Kidney (tissue), 14 donors: ENCODE data around the gene TNRC6C. TPM values are rescaled to one million over a fixed set of nuclear protein-coding genes. Genes with fewer than 3 reads are reported as not detected.

ENCODE experiments used
- DNase-seq, 5 donors: peaks; one replicate each; pipeline ENCODE4 v3.0.0-alpha.2; 2013 to 2020
- FAIRE-seq: peaks from 2 replicates; lab custom pipeline; 2012; peaks lifted over from hg19 to GRCh38; lab: Jason Lieb, UNC
- H3K27ac ChIP-seq, 2 donors: one replicate each; pipeline ENCODE4 v1.7.0; 2013; ENCODE audit warnings: low read depth in 2 of 2, low read length in 2 of 2, inconsistent platforms in 1 of 2
- H3K27me3 ChIP-seq: one replicate; pipeline ENCODE4 v1.7.1; 2013; ENCODE audit warnings: low read length, inconsistent platforms; ENCODE audit not compliant: control insufficient read depth, insufficient read depth
- H3K36me3 ChIP-seq, 3 donors: one replicate each; pipeline versions ENCODE4 v1.7.0 to v1.7.1; 2013; ENCODE audit warnings: low read length in 3 of 3, control low read depth in 1 of 3, inconsistent platforms in 1 of 3; ENCODE audit not compliant: insufficient read depth in 3 of 3, control insufficient read depth in 2 of 3
- H3K4me1 ChIP-seq, 3 donors: one replicate each; pipeline versions ENCODE4 v1.7.0 to v1.7.1; 2013; ENCODE audit warnings: low read length in 3 of 3, inconsistent platforms in 1 of 3, low read depth in 1 of 3; ENCODE audit not compliant: control insufficient read depth in 2 of 3, insufficient read depth in 2 of 3
- H3K4me3 ChIP-seq, 3 donors: one replicate each; pipeline versions ENCODE4 v1.7.0 to v1.8.1; 2013; ENCODE audit warnings: low read length in 3 of 3, control low read depth in 1 of 3, inconsistent platforms in 1 of 3
- H3K9ac ChIP-seq, 3 donors: one replicate each; pipeline versions ENCODE4 v1.7.0 to v1.7.1; 2013; ENCODE audit warnings: low read length in 3 of 3, control low read depth in 1 of 3, inconsistent platforms in 1 of 3
- H3K9me3 ChIP-seq, 3 donors: one replicate each; pipeline versions ENCODE4 v1.7.0 to v1.7.1; 2013; ENCODE audit warnings: low read length in 3 of 3, control low read depth in 1 of 3, inconsistent platforms in 1 of 3; ENCODE audit not compliant: control insufficient read depth in 2 of 3, insufficient read depth in 1 of 3
- intact Hi-C: fragments of 100-400 bp; cut with DNase I; formaldehyde crosslinking; loops from one replicate; pipeline ENCODE4 v1.11.1; 2022
- polyA plus RNA-seq: library from polyadenylated mRNA; stranded (reverse); fragments of 350-450 nt; fragmentation: Illumina TruSeq; extraction: RNeasy Lipid Tissue Mini Kit (QIAGEN cat#74804); gene quantifications from one replicate; pipeline ENCODE4 v1.2.3, GENCODE V29; 2014; ENCODE audit warnings: low read depth, low replicate concordance; ENCODE audit not compliant: insufficient read depth
- total RNA-seq: library from RNA; stranded (reverse); fragmentation: NEBNext Ultra II Directional; extraction: Animal tissue kit (Norgen Biotek cat#: 25700); gene quantifications from one replicate; pipeline ENCODE4 v1.2.1, GENCODE V29; 2021
- TF ChIP-seq, protein P1 (sequence below): IDR thresholded peaks from 3 replicates; pipeline ENCODE4 v1.5.1; 2012; ENCODE audit warnings: mild to moderate bottlenecking, moderate library complexity, borderline replicate concordance; ENCODE audit not compliant: insufficient read depth; ENCODE audit errors: extremely low read depth
- donor health status: control.
- donor health status: control.
- donor health status: control.
- donor health status: control.
- donor health status: control.
- donor health status: DM: yes; HTN: yes; CAD: no.
- donor health status: Normal renal cell carcinoma (clear cell type).

The TNRC6C gene
- total and polyA plus RNA-seq, 2 donors from 2014 or later, result 1.9 to 29.4 TPM

- no peak for DNase-seq
- TF ChIP-seq, protein P1, sequence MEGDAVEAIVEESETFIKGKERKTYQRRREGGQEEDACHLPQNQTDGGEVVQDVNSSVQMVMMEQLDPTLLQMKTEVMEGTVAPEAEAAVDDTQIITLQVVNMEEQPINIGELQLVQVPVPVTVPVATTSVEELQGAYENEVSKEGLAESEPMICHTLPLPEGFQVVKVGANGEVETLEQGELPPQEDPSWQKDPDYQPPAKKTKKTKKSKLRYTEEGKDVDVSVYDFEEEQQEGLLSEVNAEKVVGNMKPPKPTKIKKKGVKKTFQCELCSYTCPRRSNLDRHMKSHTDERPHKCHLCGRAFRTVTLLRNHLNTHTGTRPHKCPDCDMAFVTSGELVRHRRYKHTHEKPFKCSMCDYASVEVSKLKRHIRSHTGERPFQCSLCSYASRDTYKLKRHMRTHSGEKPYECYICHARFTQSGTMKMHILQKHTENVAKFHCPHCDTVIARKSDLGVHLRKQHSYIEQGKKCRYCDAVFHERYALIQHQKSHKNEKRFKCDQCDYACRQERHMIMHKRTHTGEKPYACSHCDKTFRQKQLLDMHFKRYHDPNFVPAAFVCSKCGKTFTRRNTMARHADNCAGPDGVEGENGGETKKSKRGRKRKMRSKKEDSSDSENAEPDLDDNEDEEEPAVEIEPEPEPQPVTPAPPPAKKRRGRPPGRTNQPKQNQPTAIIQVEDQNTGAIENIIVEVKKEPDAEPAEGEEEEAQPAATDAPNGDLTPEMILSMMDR, result no peak
- Histone ChIP-seq H3K4me1 (peaks cover 0 to 36% (median 27%) of the 10 kb centered on the region in 3 donors), H3K9ac (no peak overlapping the region), H3K9me3 (no peaks in the 10 kb centered on the region), H3K27me3 (no peaks in the 10 kb centered on the region), H3K4me3 (no peak overlapping the region), H3K27ac (no peak overlapping the region), H3K36me3 (no peaks in the 10 kb centered on the region)
- intact Hi-C loops, result no loop called here
- no peak for FAIRE-seq
These were observed 188.0 kb downstream of the TNRC6C start for GRCh38 chr17:78146471-78146869.

DNA sequence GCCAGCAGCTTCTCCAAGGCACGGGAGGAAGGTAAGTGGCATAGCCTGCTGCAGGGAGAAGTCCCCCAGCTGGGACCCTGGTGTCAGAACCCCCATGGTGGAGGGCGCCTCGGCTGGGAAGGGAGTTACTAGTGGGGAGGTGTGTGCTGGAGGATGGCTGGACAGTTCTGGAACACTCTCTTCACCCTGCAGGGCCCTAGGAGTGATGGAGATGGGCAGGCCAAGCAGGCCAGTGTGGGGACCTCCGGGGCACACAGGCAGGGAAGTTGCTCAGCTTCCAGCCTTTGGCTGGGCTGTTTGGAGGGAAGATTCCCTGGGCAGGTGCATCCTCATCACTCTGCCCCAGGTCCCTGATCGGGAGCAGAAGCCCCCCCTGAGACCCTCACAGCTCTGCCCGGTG, 188.4 kb downstream of the TNRC6C start:
- intact Hi-C loops, result no loop called here
- FAIRE-seq, result no peak
- Histone ChIP-seq H3K4me1 (peaks cover 0 to 33% (median 27%) of the 10 kb centered on the region in 3 donors), H3K27me3 (no peaks in the 10 kb centered on the region), H3K9me3 (no peaks in the 10 kb centered on the region), H3K4me3 (no peak overlapping the region), H3K36me3 (no peaks in the 10 kb centered on the region), H3K27ac (no peak overlapping the region), H3K9ac (no peak overlapping the region)
- TF ChIP-seq, protein P1, result no peak
- no peak for DNase-seq

- Histone ChIP-seq H3K9me3 (no peaks in the 10 kb centered on the region), H3K4me3 (no peak overlapping the region), H3K4me1 (peaks cover 0 to 32% (median 28%) of the 10 kb centered on the region in 3 donors), H3K36me3 (no peaks in the 10 kb centered on the region), H3K27ac (no peak overlapping the region), H3K9ac (no peak overlapping the region), H3K27me3 (no peaks in the 10 kb centered on the region)
- TF ChIP-seq, protein P1, result no peak
- intact Hi-C loops, result no loop called here
- no peak for DNase-seq
- no peak for FAIRE-seq
These were observed 189.0 kb downstream of the TNRC6C start for GRCh38 chr17:78147315-78147998.
